GM12891 (cell line): ENCODE results near the gene PFDN6.
A peak's percentile ranks its signal among the peaks of the same experiment; 100 is the strongest.

Experiments
- DNase-seq: peaks from one replicate; pipeline ENCODE4 v3.0.0; 2011; ENCODE audit warnings: low spot score; ENCODE audit not compliant: insufficient read length
- FAIRE-seq: peaks from 2 replicates; lab custom pipeline; 2011; peaks lifted over from hg19 to GRCh38; lab: Jason Lieb, UNC
- PAX5 ChIP-seq: IDR thresholded peaks from 2 replicates; pipeline ENCODE4 v1.6.1; 2011; ENCODE audit warnings: low read length, moderate library complexity, mild to moderate bottlenecking; ENCODE audit not compliant: insufficient read depth, severe bottlenecking
- POLR2A ChIP-seq: IDR thresholded peaks from 2 replicates; pipeline ENCODE4 v1.6.1; 2011; ENCODE audit warnings: low read depth, low read length, control low read depth
- POLR2AphosphoS5 ChIP-seq: IDR thresholded peaks from 2 replicates; pipeline ENCODE4 v1.6.1; 2011; ENCODE audit warnings: low read depth, low read length, control low read depth
- POU2F2 ChIP-seq: IDR thresholded peaks from 2 replicates; pipeline ENCODE4 v1.6.1; 2011; ENCODE audit warnings: low read depth, mild to moderate bottlenecking, control low read depth, low read length, moderate library complexity
- SPI1 ChIP-seq: IDR thresholded peaks from 2 replicates; pipeline ENCODE4 v1.6.1; 2011; ENCODE audit warnings: low read depth, low read length, control low read depth
- TAF1 ChIP-seq: IDR thresholded peaks from 2 replicates; pipeline ENCODE4 v1.6.1; 2011; ENCODE audit warnings: low read depth, low read length, control low read depth

The PFDN6 gene

DNA sequence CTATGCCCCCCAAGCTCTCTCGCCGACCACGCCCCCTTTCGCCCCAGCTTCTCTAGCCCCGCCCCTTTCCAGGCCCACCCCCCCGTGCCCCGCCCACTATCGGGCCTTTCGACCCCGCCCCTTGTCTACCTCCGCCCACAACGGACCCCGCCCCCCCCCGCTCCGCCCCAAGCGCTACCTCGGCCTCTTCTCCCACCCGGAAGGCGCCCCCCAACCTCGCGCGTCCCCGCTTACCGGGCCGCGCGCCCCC is 27.9 kb downstream of the PFDN6 start:
- DNase-seq (no peak), FAIRE-seq (no peak)
- TF ChIP-seq SPI1: no peak
- TF ChIP-seq POLR2A: no peak
- TF ChIP-seq PAX5: no peak
- no peak for TF ChIP-seq POU2F2
- no peak for TF ChIP-seq TAF1
- no peak for TF ChIP-seq POLR2AphosphoS5

DNA sequence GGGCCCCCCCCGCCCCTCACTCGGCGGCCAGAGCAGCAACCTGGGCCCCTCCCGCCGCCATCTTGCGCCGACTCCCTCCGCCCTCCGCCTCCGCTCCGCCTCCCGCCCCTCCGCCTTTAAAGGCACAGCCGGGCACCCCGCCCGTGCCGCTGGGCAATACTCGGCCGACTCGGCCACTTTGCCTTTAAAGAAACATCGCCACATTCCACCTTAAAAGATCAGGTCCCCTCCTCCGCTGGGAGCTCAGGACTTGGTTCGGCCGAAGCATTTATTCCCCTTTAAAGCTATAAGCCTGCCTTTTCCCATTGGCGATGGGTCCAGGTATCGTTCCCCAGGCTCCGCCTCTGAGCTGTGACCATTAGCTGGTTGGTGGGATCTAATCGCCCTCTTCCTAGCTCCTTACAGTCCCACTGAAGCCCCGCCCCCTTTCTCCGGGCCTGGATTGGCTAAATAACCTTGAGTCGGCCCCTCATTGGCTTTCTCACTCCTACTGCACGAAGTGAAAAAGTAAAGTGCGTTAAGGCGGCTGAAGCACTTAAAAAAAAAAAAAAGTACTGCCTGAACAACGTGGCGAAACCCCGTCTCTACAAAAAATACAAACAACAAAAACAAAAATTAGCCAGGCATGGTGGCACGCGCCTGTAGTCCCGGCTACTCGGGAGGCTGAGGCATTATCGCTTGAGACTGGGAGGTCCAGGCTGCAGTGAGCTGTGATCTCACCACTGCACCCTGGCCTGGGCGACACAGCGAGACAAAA is 28.4 kb downstream of the PFDN6 start, which contains the start of gene ZBTB22:
Gene ZBTB22, minus strand, starts transcription at position 76 of the 757 bp plus-strand sequence. CDS start 828 bp downstream, outside the sequence.
- FAIRE-seq (peak; percentile 80), DNase-seq (peak; percentile 73)
- TF ChIP-seq POLR2AphosphoS5: no peak
- no peak for TF ChIP-seq PAX5
- TF ChIP-seq POLR2A: peak; percentile 44; the same call in 1 of the 2 replicates
- no peak for TF ChIP-seq TAF1
- TF ChIP-seq POU2F2: no peak
- TF ChIP-seq SPI1: no peak

DNA sequence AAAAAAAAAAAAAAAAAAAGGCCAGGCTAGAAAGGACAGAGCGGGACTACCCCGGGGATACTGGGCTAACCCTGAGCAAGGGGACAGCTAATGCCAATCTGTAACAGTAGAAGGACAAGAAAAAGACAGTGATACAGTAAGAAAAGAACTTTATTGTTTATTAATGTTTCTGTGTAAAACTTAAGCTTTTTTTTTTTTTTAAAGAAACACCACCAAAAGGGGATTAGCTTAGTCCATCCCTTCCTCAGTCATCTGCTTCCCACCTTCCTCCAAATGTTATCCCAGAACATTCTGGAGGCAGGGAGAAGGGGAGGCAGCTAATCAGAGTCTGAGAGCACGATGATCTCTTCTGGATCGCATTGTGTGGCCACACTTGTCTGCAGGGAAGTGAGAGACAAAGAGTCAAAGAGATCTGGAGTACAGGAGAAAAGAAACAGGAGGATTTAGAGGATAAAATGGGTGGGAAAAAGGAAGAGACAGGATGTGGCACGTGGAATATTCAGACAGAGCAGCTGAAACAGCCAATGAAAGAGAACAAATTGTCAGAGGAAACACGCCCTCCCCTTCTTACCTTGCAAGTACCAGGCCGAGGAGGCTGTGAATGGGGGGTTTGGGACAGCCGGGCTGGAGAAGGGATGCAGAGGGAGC is 29.1 kb downstream of the PFDN6 start:
- DNase-seq (no peak), FAIRE-seq (no peak)
- no peak for TF ChIP-seq SPI1
- TF ChIP-seq POU2F2: no peak
- no peak for TF ChIP-seq POLR2A
- no peak for TF ChIP-seq PAX5

DNA sequence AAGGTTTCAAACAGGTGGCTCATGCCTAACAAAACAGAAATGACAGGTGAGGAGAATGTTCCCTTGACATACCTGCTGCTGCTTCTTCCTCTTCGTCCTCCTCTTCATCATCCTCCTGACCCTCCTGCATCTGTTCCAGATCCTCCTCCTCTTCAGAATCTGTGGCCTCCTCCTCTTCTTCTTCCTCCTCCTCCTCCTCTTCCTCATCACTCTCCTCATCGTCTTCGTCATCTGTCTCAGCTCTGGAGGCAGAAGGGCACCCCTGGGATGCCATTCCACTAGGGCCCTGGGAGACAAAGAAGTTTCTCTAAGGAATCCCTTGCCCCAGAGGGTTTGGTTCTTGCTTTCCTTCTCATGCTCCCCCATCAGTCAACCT is 30.5 kb downstream of the PFDN6 start:
- FAIRE-seq: no peak
- DNase-seq: no peak
- TF ChIP-seq TAF1 (no peak), POU2F2 (no peak), SPI1 (no peak), PAX5 (no peak), POLR2AphosphoS5 (no peak), POLR2A (no peak)

DNA sequence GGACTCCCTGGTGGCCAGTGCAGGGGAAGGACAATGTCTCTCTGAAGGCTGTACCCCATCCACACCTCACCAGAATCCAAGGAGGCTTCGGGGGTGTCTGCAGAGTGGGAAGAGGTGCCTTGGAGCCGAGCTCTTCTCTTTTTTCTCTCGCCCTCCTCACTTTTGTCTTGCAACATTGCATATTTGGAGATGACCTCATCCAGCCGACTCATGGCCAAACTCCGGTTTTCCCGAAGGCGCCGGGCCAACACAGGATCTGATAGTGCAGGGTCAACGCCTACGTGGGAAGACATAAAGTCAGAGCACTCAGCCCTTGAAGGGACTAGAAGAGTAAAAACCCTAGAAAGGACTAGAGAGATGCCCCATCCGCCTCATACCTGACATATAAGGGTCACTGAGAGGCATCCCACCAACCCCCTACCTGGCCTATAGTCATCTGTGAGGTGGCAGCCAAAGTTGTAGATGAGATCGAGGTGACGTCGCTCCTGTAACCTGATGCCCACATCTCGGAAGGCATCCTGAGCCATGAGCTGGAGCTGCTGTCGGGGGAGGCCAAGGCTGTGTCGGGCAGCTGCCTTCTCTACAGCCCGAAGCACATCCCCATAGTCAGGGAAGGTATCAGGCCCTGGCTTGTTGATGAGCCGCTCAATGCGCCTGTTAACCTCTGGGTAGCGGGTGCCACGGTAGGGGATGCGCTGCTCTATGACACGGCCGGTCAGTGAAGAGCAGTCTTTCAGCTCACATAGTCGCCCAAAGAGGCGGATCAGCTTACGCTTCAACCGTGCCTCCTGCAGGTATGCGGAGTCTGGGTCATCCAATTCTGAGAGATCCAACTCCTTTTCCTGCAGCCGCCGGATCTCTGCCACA is 31.1 kb downstream of the PFDN6 start:
- TF ChIP-seq PAX5 (no peak), POU2F2 (no peak), POLR2A (no peak), POLR2AphosphoS5 (no peak), SPI1 (no peak), TAF1 (no peak)
- DNase-seq (no peak), FAIRE-seq (no peak)

DNA sequence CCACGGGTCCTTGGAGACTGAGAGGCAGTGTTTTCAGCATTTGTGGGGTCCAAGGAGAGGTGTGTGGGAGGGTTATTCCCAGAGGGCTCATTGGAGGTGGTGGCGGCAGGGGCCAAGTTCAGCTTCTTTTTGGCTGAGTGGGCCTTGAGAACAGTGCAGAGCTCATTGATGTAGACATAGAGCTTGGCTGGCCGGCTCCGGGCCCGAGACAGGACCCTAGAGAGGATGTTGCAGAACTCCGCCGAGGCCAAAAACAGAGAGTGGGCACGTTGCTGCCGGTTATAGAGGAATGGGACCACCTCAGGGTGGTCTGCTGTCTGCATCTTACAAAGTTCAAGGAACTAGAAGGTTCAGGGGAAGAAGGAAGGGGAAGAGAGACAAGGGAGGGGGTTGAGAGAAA is 31.8 kb downstream of the PFDN6 start:
- no peak for DNase-seq
- TF ChIP-seq POLR2A (no peak), PAX5 (no peak), SPI1 (no peak), TAF1 (no peak), POLR2AphosphoS5 (no peak), POU2F2 (no peak)
- FAIRE-seq: no peak

DNA sequence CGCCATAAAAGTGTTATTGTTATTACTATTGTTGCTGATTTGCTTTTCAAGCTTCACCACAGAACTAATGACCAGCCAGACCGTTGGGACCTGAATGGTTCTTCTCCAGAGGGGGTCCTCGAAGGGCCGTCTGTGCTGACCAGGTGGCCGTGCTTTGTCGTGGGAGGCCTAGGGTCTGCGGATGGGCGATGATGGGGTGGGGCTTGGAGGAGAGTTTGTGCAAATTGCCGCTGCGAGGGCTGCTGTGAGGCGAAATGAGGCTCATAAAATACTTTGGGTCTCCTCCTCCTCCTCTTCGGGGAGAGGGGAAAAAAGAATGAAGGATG is 34.2 kb downstream of the PFDN6 start:
- FAIRE-seq (no peak), DNase-seq (no peak)
- TF ChIP-seq TAF1: no peak

DNA sequence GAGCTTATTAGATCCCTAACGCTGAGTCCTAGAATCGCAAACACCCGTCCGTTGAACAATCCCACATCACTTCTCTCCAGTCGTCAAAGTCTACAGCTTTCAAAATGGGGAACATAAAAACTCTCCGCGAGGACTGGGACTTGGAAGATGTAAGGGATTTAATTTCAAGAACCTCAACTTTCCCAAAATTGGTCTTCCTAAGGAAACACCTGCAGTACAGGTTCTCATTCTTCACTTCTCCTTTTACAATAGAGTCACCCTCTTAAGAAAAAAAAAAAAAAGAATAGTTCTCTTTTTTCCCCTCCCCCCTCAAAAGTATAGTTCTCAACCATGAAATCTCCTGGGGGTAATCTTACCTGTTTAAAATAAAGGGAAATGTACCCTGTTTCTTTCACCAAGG is 34.7 kb downstream of the PFDN6 start:
- DNase-seq (no peak), FAIRE-seq (no peak)
- TF ChIP-seq SPI1 (peak; percentile 81), POU2F2 (no peak)

DNA sequence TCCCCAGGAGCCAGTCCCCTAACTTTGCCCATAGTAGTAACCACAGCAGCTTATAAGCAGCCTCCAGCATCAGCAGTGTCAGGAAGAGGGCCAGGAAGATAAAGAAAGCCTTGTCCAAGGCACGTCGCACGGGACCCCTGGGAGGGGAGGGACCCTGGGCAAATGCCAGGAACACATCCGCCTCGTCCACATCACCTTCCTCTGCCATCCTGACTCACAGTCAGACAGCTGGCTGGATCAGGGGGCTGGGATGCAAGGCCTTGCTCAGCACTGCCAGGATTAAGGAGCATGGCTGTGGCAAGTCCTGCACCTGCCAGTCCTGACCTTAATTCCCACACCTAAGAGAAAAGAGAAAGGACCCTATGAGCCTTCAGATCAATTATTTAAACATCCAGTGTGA is 39.7 kb downstream of the PFDN6 start:
- DNase-seq: no peak

DNA sequence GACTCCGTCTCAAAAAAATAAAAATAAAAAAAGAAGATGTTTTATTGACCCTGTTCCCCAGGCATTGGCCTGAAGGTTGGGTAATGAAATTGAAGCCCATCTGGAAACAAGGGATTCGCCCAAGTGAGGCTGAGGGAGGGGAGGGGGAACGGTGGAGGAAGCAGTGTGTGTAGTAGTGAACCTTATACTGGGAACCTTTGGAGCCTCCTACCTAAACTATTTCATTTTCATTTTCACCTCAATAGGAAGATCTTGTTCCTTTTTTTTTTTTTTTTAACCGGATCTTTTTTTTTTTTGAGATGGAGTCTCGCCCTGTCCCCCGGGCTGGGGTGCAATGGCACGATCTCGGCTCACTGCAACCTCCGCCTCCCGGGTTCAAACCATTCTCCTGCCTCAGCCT is 41.3 kb downstream of the PFDN6 start:
- DNase-seq (no peak), FAIRE-seq (no peak)
- TF ChIP-seq TAF1 (no peak), POLR2A (no peak), SPI1 (no peak), PAX5 (no peak), POU2F2 (no peak), POLR2AphosphoS5 (no peak)

More for the DNA sequence above, 39.7 kb downstream of the PFDN6 start:
- FAIRE-seq: no peak
- TF ChIP-seq POLR2AphosphoS5: no peak
- TF ChIP-seq TAF1: no peak
- TF ChIP-seq PAX5: no peak
- no peak for TF ChIP-seq SPI1
- no peak for TF ChIP-seq POLR2A
- no peak for TF ChIP-seq POU2F2

DNA sequence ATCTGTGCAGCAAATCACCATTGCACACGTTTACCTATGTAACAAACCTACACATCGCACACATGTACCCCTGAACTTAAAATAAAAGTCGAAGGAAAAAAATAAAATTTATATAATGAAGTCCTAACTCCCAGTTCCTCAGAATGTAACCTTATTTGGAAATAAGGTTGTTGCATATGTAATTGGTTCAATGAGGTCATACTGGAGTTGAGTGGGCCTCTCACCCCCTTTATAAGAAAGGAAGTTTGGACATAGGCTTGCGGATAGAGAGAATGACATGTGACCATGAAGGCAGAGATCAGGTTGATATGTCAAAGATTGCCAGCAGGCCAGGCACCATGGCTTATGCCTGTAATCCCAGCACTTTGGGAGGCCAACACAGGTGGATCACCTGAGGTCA is 44.3 kb downstream of the PFDN6 start:
- no peak for TF ChIP-seq POLR2A
- FAIRE-seq: no peak

More for the DNA sequence above, 44.3 kb downstream of the PFDN6 start:
- DNase-seq: no peak
